GM21367 (cell line): ENCODE data around the gene REG1B.

Source experiments
- ATAC-seq: cut with Tn5 transposase; IDR thresholded peaks from one replicate; pipeline ENCODE4 v1.9.1; 2021; ENCODE audit not compliant: unreplicated experiment

Gene REG1B

DNA sequence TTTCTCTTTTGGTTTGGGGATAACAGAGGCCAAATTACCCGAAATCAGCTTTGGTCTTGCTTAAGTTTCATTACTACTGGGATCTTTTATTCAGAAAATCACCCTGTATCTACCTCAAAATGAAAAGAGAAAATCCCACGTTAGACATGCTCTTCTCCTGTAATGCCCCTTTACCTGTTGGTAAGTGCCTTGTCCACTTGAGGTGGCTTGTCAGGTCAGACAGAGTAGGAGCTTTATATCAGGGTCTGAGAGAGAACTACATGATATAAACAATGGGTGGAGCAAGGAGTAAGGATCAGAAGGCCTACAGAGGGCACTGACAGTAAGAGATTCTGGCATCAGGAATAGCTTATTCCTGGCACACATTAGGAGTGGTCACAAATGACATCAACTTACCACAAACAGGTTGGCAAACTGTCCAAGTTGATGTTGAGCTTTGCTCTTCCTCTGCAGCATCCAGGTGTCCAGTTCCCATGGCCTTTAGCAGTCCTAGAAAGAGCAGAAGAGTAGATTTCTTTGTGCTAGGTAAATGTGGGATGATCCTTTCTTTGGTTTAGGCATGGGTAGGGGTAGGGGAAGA is at the start of gene REG1B:
REG1B (minus strand) TSS at position 209 of the 580 bp plus-strand sequence. CDS start 381 bp downstream, outside the sequence.
- no peak for ATAC-seq

DNA sequence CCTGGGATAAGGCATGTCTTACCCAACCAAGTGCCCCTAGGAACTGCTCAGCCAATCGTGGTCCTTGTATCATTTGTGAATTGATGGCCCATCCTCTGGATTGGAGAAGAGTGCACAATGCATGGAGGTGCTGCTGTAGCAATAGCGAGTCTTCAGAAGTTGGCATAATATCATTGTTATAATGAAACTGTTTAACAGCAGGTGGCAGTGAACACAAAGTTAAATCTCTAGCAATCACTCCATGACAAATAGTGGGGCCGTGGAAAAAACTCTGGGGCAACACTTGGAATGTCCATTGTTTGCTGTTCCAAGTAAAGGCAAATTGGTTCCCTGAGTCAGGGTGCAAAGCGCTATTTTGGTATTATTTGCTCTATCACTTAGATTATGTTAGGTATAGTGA is 43.9 kb upstream of the REG1B start:
- no peak for ATAC-seq

DNA sequence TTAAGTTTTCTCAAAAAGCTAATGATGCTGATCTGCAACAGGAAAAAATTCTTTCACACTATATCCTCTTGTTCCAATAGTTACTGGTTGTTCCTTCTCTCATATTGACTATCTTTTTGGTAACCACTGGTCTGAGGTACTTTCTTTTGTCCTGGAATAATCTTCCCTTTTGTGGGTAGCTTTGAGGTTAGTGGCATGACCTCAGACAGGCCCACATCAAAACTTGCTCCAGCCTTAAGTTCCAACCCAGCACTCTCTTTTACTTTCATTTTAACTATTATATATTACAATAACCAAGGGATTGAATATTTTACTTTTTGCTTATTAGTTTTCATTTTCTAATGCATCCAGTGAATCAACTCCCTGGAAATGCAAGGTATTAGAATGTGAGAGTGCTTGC is 42.0 kb upstream of the REG1B start:
- ATAC-seq: no peak

GRCh38 chr2:79129260-79129659 is 41.5 kb upstream of the REG1B start:
- no peak for ATAC-seq

- no peak for ATAC-seq
Measured at GRCh38 chr2:79128406-79128805, 40.6 kb upstream of the REG1B start.

DNA sequence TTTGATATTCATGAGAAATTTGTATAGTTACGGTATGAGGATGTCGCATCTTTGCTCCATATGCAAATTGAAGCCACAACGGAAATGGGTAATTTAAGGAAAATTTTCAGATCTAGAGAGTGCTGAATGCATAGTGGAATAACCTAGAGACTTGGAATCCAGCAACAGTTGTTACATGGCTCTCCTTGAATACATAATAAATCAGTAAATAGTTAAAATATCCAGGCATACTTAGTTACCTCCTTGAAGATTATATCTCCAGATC is 37.9 kb upstream of the REG1B start:
- no peak for ATAC-seq

- ATAC-seq: no peak
Measured at GRCh38 chr2:79124907-79125720, 37.3 kb upstream of the REG1B start.

DNA sequence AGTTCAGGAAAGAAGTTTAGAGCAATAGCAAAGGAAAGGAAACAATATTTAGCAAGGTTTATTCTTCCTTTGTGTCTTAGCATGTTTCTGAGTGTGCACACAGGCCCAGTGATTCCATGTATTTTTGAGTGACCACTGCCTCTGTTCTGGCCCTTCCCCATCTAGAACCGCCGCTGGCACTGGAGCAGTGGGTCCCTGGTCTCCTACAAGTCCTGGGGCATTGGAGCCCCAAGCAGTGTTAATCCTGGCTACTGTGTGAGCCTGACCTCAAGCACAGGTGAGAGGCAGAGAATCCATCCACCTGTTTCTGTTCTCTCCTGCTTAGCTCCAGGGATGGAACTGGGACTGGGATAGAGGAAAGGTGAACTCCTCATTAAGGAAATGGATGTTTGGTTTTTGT is 34.9 kb upstream of the REG1B start:
- no peak for ATAC-seq

GRCh38 chr2:79120194-79120713 is 32.5 kb upstream of the REG1B start, which contains the start of gene REG1A:
Gene REG1A, plus strand, starts transcription at chr2:79120488. Its CDS starts 374 bp downstream, at chr2:79120862.
- no peak for ATAC-seq

- ATAC-seq: no peak
Measured at GRCh38 chr2:79116997-79117928, 29.5 kb upstream of the REG1B start.

DNA sequence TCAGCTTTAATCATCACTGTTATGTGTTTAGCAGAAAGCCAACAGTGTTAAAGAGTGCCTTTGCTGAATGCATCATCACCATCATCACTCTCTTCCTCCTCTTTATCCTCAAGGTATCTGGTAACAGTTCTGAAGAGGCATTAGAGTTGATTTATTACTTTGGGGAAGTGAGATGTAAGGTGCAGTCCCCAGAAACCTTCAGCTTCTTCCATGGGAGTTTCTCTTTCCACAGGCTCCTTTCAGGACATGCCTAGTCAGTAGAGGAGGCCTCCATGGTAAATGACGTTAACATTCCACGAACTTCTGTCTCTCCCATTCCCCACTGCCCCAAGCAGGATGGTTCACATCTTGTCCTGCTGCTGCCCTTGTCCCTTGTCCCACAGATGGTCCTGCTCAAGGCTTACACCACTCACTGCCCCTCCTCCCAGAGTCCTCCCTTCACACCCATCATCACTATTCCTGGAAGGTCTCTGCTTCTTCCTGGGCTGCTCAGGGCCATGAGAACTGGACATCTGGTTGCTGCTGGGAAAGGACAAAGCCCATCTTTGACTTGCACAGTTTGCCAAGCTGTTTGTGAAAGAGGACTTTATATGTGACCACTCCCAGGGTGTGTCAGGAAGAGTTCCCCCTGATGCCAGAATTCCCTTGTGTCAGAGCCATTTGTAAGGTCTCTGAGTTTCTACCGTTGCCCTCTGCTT is 27.2 kb upstream of the REG1B start:
- ATAC-seq: no peak

DNA sequence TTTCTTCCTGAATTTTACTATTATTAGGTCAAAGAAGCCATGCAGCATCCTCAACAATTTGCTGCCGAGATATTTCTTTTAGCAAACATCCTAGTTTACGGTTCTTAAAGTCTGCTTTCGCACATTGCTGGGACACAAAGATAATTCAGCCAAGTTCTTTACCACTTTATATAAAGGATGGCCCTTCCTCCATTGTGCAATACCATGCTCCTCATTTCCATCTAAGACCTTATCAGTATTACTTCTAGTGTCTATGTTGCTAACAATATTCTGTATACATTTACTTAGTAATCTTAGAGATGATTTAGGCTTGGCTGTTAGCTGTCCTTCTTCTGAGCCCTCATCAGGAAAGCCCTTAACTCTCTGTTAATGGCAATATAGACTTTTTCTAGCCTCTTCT is 24.5 kb upstream of the REG1B start:
- no peak for ATAC-seq

DNA sequence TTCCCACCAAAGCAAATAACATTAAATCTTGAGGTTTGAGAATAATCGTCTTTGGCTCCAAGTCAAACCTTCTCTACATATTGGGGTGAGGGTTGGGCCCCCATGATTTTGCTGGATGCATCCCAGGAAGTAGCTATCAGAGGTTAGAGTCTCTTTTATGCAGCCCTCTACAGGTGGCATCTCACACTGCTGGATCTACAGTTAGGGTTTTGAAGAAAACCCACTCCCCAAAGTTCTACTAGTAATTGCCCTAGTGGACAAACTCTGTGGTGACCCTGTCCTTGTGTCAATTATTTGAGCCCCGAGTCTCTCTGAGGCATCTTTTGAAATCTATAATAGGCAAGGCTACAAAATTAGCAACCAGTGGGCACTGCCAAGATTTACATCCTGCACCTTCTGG is 17.5 kb upstream of the REG1B start:
- no peak for ATAC-seq

GRCh38 chr2:79103214-79103613 is 15.4 kb upstream of the REG1B start:
- no peak for ATAC-seq

GRCh38 chr2:79101024-79101423 is 13.2 kb upstream of the REG1B start:
- ATAC-seq: no peak

DNA sequence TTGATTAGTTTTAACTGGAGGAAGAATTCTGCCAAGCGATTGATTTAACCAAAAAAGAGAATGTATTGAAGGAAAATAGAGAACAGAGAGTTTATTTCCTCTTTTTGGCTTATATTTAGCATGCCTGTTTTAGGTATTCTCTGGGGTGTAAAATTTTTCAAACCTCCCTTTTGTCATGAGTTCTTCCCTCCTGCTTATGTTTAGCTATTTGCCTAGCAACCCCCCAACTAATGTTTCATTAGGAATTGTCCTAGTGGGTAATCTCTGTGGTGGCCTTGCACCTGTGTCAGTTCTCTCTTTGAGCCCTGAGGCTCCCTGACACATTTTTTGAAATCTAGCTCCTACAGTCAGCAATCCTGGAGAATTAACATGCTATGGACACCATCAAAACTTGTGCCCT is 12.5 kb upstream of the REG1B start:
- ATAC-seq: no peak

GRCh38 chr2:79099140-79099686 is 11.4 kb upstream of the REG1B start:
- ATAC-seq: no peak

DNA sequence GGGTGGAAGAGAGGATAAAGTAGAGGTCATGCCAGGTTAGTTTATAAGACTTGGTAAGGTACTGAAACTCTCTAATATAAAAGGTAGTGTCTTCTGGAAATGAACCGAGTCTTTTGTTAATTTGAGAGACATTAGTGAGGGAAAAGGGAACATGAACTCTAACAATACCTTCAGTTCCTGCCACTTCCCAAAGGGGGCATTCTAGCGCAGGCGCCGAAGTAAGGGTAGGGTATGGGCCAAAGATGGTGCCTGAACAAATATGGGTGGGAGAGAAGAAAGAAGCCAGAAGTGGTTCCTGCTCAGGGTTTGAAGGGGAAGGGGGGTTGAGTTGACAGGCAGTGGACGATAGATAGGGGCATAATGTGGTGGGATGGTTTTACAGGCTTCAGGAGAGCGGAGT is 10.1 kb upstream of the REG1B start:
- no peak for ATAC-seq

DNA sequence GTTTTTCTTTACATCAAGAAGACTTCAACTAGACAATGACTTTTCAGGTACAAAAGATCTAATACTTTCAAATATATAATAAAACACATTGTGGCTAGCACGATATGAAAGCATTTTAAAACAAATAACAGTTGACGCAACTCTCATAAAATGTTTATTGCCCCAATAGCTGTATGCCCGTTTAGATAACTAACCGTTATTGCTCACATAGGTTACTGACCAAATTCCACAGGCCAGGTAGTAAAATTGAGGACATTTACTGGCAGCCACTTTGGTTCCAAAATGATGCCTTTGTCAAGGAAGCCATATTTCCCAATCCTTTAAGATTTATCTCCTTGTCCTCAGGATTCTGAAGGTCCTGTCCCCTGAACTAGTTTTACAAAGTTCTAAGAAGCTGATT is 2.9 kb upstream of the REG1B start:
- ATAC-seq: no peak

DNA sequence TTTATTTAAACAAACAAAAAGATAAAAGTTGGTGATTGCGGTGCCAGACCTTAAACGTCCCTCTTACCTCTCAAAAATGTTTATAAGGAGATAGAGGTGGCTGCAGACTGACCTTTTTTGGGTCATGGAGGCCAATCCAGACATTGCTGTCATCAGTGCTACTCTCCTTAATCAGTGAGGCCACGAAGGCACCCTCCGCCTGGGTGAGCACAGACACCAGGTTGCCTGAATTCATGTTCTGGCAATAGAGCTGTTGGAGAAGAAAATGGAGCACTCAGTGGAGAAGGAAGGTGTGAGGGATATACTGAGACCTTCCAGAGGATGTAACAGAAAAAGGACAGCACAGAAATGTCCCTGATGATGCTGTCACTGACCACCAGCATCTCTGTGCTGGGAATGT is 1.5 kb downstream of the REG1B start:
- ATAC-seq: no peak

- ATAC-seq: no peak
Measured at GRCh38 chr2:79085382-79085781, 2.4 kb downstream of the REG1B start.
